GM18861 (cell line): ENCODE measurements around the gene TMEM164.
"Not testable (repeated sequence)": the region's sequence is repeated elsewhere in the genome, so short reads cannot be mapped to it uniquely, and the experiment has no call there.

ENCODE experiments used
- ATAC-seq: cut with Tn5 transposase; IDR thresholded peaks from one replicate; pipeline ENCODE4 v1.9.1; 2021; ENCODE audit not compliant: unreplicated experiment

The TMEM164 gene

DNA sequence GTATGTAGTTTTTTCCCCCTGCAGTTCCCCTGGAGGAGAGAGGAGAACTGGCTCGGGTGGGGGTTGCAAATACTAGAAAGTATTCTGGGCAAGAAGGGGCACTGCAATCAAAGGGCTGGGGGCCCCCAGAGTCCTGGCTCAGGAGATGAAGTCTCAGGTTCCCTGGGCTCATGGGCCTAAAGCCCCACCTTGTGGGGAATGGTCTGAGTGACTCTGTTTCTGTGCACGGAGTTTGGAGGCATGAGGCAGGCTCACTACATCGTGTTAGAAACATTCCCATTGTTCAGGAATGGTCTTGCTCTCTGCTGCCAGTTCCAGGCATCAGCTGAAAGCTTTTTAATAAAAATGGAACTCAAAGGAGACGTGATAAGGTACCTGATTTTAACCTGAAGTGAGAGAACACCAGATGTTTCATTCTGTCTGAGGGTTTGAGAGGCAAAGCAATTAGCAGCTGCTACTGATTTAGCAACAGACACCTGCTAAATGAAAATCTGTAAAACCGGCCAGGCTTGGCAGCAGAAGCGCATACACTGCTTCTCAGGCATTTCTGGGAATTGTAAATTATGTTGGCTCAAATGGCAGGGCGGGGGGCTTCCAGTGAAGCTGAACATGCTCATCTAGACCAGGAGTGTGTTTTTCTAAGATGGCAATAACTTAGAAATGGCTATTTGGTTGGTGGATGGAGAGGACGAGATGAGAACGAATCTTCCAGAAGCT is 122.7 kb downstream of the TMEM164 start:
- no peak for ATAC-seq

DNA sequence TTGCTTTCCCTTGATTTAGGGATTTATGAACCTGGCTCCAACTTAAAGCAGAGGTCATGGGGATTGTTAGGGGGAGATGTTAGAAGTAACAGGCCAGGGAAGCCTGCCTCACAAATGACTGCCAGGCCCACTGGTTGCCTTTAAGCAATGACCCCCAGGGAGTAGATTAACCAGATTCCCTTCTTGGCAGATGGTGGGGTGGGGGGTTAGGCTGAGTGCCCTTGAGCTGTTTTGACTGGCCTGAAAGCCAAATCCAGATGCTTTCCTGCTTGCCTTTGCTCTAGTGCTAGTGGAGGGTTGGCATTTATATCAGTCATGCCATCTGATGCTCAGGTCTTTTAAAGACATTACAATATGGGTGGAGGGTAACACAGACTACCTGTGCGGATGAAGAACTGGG is 128.1 kb downstream of the TMEM164 start:
- no peak for ATAC-seq

DNA sequence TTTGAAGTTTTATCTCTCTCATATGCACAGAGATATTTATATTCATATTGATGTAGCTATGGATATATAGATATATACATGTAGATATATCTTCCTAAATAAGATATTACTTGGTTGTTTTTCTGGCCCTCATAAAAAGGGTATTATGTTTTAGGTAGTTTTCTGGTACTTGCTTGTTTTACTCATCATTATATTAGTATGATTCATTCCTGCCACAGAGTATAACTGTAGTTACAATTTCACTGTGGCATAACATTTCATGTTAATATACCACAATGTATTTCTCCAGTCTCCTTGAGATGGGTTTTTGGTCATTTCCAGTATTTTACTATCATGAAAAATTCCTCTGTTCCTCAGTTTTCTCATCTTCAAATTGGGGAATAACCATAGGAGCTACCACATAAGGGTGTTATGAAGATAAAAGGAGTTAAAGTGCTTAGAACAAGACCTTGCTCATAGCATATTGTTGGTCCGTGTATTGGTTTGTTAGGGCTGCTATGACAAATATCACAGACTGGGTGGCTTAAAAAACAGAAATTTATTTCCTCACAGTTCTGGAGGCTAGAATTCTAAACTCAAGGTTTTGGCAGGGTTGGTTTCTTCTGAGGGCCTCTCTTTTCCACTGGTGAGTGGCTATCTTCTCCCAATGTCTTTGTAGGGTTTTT is 129.7 kb downstream of the TMEM164 start:
- no peak for ATAC-seq

DNA sequence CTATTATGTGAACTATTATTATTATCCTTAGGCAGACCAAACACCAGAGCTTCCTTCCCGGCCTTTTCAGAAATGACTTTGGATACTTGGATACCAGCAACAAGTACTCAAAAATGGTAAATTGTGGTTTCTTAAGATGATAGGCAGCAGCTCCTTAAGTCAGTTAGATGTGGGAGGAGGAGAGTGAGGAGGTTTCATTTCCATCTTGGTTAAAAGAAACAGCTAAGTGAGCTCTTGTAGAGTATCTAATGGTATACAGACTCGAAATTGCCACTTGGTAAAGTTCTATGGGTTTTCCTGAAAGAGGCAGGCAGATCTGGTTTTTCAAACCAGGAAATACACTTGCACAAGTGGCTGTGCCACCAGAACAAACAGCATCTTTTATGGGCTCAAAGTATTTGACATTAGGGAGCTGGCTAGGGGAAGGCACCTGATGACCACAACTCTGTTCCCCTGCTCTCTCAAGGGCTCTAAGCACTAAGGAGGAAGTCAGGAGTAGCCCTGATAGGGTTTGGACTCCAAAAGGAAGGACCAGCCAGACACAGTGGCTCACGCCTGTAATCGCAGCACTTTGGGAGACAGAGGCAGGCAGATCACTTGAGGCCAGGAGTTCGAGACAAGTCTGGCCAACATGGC is 130.9 kb downstream of the TMEM164 start:
- no peak for ATAC-seq

DNA sequence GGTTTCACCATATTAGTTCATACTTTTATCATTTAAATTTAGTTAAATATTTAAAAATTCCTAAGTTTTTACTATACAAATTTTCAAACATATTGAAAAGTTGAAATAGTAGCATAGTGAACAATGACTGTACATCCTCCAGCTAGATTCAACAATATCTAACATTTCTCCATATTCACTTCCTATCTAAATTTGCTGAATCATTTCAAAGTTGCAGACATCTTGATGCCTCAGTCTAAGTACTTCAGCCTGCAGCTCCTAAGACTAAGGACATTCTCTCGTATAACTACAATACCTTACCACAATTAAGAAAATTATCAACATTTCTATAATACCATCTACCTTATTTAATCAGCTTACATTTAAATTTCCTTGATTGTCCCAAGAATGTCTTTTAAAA is 132.7 kb downstream of the TMEM164 start:
- ATAC-seq = no peak

DNA sequence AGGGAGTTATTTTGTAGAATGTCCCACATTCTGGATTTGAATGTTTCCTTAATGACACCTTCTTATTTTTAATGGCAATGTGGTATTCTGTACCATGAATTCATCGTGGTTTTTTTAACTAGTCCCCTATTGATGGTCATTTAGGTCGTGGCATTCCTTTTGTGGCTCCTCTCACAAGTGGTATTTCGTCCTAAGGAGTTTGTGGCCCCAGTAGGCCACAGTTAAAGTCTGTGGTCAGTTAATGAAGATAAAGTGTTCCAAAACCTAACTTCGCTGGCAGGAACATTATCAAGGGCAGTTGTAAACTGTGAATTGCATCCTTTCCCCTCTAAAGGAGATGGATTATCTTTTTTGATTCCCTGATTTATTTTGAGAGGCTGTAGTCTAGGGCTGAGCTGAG is 133.2 kb downstream of the TMEM164 start:
- no peak for ATAC-seq

DNA sequence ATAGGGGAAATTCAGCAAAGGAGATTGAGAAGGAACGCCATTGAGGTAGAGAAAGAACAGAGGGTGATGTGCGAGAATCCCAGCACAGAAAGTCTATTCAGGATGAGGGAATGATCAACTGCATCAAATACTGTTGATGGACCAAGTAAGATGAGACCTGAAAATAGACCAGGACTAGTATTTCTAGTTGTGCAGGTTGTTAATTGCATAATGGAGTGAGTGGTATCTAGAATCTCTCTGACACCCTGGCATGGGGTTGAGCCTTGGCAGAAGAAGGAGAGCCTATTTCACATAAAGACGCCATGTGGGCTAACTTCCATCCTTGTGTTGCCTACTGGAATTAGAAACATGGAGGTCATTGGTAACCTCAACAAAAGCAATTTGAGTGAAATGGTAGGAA is 135.6 kb downstream of the TMEM164 start:
- no peak for ATAC-seq

DNA sequence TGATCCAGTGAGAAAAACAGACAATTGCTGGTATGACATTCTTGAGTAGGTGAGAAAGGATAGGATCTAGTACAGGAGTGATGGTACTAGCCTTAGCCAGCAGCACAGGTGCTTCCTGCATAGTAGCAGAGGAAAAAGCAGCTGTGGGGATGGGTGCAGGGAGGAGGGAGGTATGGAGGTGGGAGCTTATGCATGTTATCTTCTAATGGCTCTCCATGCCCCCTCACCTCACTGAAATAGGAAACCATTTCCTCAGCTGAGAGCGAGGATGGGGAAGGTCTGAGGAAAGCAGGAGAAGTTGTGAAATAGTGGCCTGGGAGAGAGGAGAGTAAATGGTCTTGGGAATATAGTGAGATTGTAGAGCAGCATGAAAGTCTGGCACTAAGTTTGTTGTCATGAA is 136.3 kb downstream of the TMEM164 start:
- no peak for ATAC-seq

DNA sequence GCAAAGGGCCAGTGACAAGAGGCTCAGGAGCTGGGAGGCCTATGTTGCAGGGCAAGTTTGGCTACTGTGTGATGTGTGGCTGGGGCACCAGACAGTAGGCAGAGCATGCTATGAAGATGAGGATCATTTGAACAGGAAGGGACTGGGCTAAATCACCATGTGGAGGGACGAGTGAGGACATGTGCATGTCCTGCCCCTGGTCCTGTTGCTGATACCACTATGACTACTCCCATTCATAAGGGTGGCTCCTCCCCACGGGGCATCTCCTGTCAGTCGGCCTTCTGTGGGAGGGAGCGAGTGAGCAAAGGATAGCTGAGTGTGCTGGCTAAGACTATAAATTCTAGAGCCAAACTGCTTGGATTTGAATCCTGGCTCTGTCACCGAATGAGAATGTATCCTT is 139.2 kb downstream of the TMEM164 start:
- no peak for ATAC-seq

DNA sequence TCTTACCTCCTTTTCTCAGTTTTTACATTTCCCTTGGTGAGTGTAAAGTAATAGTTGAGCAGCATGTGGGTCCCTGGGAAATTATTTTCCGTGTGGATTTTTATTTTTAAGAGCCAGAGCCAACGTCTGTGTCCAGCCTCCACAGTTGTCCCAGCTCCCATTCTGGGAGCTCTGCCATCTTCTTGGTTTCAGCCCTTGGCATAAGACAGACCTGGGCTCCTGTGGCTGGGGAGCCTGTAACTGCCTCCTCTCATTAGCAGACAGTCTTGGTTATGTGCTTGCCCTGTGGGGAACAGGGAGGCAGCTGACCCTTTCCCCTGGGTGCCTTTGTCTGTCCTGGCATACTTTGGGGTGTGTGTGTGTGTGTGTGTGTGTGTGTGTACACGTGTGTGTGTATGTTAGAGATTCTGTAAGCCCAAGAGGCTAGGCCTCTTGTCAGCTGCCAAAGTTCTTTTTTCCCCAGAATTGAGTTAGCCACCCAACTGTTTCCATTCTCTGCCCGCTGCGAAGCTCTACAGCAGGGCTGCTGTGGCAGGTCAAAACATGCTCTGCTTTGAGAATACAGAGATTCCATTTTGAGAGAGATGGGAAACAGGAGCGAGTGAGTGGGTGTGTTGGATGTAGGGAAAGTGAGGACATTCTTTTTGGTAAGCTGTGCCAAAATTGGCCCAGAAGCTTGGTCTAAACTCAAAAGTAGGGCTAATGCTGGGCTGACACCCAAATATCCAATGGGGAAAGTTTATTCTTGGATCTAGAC is 140.7 kb downstream of the TMEM164 start:
- ATAC-seq = no peak

DNA sequence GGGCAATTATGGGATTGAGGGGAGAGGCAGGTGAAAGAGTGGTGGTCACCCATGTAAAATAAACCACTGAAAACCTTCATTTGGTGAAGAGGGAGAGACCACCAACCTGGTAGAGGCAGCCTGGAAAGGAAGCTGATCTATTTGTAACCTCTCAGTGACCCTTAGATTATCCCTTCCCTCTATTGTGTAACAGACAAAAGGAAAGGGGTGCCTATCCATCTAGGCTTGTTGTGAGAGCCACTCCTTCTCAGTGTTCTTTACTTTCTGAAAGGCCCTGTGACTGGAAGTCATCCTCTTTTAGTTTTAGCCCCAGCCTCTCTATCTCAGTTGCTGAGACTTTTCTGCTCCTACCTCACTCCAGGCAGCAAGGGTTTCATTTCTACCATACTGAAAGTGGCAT is 142.4 kb downstream of the TMEM164 start:
- ATAC-seq = no peak

DNA sequence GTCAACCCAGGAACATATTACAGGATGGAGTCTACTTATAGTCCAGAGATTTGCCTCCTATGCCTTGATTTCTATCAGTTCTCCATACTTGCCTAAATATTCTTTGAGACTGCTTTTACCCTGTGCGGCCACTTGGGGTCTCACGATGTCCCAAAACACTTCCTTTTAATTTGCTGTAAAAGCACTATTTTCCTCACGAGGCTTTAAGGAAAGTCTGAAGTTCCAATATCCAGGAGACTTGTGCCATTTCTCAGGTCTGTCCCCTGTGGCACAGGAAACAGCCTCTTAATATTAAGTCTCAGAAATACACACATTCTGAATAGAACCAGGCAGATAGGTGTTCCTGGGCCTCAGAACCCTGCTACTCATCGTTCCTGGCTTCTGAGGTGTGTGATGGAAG is 142.9 kb downstream of the TMEM164 start:
- ATAC-seq = peak; percentile 71

DNA sequence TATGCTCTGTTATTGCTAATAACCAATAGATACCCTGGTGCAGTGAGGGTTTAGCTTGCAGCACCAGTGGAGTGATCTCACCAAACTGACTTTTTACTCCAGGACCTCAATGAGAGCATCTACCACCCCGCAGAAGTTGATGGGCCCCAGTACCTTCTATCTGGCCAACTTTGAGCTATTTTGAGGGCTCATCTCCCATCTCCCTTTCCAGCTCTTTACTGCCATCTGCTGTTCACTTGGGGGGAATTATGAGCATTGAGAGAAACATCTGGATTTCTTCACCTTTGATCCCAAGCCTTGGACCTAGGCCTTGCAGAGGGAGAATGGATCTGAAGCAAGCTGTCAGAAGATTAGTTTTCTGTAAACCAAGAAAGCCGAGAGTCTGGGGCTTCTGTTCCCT is 143.6 kb downstream of the TMEM164 start:
- ATAC-seq = peak; percentile 67

DNA sequence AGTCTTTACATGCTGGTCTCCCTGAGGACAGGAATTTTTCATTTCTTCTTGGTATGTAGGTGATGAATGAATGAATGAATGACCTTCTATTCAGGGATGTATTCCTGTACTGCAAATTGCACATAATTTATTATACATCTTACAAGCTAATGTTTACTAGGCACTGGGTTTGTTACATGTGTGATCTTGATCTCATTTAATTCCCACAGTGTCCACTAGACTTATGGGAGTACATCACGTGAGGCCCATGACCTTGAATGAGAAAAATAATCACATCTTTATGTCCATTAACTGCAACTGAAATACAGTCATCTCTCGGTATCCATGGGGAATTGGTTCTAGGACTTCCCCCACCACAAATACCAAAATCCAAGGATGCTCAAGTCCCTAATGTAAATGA is 150.3 kb downstream of the TMEM164 start:
- no peak for ATAC-seq

DNA sequence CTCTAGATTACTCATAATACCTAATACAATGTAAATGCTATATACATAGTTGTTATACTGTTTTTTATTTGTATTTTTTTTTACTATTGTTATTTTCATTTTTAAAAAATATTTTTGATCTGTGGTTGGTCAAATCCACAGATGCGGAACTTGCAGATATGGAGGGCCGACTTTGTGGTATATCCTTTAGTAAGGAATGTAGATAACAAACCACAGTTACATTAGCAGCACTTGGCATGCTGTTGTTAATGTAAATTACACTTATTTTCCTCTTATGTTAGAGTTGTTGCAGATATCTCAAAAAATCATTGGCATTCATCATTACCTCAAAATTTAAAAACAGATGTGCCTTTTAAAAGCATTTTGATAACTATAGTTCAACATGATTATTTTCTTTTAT is 151.0 kb downstream of the TMEM164 start:
- no peak for ATAC-seq

DNA sequence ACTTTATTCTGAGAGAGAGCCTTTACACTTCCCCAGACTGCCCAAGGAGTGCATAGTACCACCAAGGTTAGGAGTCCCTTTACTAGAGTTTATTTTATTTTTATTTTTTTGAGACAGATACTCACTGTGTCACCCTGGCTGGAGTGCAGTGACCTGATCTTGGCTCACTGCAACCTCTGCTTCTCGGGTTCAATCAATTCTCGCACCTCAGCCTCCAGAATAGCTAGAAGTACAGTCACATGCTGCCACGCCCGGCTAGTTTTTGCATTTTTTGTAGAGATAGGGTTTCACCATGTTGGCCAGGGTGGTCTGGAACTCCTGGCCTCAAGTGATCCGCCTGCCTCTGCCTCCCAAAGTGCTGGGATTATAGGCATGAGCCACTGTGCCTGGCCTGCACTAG is 151.4 kb downstream of the TMEM164 start:
- ATAC-seq = not testable (repeated sequence)

DNA sequence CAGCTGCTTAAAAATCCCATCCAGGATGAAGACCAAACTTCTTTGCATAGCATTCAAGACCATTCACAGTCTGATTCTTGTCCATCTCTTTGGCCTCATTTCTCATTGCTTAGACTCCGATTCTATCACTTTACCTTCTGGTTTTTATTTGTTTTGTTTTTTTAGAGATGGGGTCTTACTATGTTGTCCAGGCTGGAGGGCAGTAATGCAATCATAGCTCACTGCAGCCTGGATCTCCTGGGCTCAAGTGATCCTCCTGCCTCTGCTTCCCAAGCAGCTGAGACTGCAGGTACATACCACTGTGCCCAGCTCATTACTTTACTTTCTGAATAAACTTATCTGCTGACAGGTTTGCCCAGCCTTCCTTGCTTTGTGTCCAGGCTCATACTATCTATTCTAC is 152.8 kb downstream of the TMEM164 start:
- no peak for ATAC-seq

DNA sequence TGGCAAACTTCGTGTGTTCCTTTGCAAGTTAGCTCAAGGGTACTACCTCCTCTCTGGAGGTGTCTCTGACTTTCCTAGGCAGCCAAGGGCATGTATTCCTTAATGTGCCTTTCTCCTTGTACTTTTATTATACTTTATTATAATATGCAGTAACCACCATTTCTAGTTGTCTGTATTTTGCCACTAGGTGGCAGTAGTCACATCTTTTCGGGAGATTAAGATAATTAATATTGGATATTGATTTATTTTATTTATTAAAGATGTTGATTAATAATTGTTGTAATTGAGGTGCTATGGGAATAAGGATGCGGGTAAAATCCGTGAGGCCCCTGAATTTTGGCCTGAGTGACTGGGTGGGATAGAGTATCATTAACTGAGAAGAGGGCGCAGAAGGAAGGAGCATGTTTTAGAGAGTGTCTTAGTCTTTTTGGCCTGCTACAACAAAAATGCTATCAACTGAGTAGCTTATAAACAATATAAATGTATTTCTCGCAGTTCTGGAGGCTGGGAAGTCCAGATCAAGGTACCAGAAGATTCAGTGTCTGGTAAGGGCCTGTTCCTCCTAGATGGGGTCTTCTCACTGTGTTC is 153.3 kb downstream of the TMEM164 start:
- no peak for ATAC-seq

DNA sequence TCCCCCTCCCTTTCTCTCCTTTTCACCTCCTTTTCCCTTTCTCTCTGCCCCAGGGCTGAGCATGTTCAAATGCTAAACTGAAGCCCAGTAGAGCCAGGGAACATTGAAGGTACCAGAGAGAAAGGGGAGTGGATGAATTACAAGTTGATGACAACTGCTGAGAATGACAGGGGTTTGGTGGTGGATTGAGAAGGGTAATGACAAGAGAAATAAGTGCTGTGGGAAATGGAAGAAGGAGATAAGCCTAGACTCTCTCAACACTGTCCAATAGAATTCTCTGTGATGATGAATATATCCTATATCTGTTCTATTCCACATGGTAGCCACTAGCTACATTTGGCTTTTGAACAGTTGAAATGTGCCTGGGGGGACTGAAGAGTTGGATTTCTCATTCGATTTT is 154.5 kb downstream of the TMEM164 start:
- ATAC-seq = no peak

DNA sequence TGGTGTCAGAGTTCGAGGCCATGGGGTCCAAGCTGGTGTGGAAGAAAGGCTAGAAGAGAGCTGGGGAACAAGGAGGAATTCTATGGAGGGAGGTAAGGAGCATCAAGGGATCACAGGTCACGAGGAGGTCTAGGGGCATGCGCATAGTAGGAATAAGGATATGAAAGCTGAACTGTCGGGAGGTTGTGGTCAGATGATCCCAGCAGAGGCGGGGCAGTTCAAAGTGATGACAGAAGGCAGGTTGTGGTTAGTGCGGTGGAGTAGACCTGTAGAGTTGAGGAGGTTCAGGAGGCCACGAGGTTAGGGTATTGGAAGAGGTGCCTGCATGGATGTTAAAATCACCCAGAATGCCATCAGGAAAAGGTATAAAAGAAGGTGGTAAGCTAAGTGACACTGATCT is 156.3 kb downstream of the TMEM164 start:
- ATAC-seq = no peak

DNA sequence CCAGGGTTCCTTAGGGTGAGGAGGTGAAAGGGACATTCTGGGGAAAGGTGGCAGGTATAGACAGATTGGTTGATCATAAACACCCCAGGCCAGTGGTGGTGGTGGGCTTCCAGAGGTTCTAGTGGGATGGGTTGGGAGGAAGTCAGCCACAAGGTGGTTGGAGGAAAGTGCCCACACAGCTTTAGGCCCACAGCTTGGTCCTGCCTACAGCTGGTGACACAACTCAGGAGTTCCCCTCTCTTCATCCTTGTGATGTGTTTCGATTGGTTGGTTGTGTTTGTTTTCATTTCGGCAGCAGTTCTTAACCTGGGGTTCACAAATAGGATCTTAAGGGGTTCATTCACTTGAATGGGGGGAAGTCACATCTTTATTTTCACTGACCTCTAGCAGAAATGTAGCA is 157.0 kb downstream of the TMEM164 start:
- no peak for ATAC-seq

DNA sequence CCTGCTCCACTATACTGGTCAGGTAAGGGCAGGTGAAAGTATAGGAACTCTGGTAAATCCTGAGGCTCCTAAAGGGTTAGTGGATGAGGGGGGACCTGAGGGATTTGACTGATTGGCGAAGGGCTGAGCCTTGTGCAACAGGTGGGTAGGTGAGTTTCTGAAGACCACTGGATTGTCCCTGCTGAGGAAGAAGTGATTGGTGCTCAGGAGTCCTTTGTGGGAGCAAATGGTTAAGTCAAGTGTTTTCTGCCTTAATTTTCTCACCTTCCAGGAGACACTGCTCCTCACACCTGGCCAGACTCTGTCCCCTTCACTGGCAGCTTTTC is 158.4 kb downstream of the TMEM164 start:
- no peak for ATAC-seq
